Stimulated activated CD8-positive, alpha-beta memory T cell treated with anti-CD3 and anti-CD28 coated beads, Interleukin-4, amount 100 ng/mL, for 1 hour (primary cell): ENCODE data around the gene CHFR.
"Not testable (repeated sequence)": the region's sequence is repeated elsewhere in the genome, so short reads cannot be mapped to it uniquely, and the experiment has no call there.

Experiments
- DNase-seq, 2 donors: peaks; one replicate each; pipeline ENCODE4 v3.0.0-alpha.2; 2020; ENCODE audit warnings: low read depth in 2 of 2, low spot score in 1 of 2

CHFR gene

GRCh38 chr12:132881818-132882217 lies 5.6 kb downstream of the CHFR start:
- DNase-seq: no peak

GRCh38 chr12:132874620-132875019 lies 12.8 kb downstream of the CHFR start:
- DNase-seq: not testable (repeated sequence)

DNA sequence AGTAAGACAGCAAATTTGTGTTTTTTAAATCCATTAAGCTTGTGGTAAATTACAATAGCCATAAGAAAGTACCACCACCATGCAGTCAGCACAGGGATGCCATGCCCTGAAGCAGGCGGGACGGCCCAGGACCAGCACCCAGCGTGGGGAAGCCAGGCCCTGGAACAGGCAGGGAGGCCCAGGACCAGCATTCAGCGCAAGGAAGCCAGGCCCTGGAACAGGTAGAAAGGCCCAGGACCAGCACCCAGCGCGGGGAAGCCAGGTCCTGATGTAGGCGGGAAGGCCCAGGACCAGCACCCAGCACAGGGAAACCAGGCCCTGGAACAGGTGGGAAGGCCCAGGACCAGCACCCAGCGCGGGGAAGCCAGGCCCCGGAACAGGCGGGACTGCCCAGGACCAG lies 13.2 kb downstream of the CHFR start:
- DNase-seq: no peak

DNA sequence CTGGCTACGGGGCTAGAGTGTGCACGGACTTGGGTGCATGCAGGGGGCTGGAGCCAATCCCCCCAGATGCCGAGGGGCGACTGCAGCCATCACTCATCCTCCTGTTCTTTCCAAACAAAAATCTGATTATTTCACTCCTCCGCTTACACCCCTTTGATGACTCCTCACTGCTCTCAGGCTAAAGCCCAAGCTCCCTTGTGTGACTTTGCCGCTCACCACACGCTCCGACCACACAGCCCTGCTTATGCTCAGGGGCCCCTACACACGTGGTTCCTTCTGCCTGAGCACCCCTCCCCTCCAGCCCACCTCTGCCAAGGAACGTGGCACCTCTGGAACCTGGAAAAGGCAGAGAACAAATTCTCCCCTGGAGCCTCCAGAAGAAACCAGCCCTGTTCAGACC lies 13.7 kb downstream of the CHFR start:
- DNase-seq: no peak

GRCh38 chr12:132872975-132873421 lies 14.4 kb downstream of the CHFR start:
- no peak for DNase-seq

GRCh38 chr12:132872073-132872855 lies 15.1 kb downstream of the CHFR start:
- no peak for DNase-seq

DNA sequence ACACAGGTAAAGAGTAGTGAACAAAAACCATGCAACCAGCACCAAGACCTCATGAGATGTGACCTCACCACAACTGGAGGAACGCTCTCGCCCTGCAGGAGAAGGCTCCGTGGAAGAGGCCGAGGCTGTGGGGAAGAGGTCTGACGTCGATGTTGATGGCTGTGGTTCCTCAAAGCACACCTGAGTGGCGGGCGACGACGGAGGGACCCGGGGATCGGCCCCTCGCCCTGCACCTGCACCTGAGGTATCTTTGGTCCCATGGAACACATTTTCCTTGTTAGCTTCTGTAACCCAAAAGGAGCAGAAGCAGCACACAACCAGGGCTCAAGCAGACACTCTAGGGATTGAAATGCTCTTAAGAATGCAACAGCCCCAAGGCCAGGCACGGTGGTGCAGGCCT lies 17.9 kb downstream of the CHFR start:
- no peak for DNase-seq

- DNase-seq: no peak
Measured at GRCh38 chr12:132866251-132866828, 21.1 kb downstream of the CHFR start.

DNA sequence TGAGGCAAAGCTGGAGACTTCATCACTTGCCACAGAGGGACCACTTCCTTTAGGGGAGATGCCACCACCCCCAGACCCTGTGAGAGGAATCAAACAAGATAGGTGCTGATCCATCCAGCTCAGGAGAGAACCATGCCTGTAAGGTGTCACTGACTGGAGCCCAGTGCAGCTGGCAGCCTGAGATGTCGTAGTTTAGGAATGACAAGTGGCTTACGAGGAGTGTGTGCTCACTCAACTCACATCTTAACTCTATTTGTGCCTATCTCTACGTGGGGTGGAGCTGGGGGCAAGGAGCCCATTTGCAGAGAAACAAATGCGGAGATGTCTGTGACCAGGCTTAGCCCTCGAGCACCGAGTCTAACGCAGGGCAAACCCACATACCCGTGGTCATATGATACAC lies 25.8 kb downstream of the CHFR start:
- no peak for DNase-seq

DNA sequence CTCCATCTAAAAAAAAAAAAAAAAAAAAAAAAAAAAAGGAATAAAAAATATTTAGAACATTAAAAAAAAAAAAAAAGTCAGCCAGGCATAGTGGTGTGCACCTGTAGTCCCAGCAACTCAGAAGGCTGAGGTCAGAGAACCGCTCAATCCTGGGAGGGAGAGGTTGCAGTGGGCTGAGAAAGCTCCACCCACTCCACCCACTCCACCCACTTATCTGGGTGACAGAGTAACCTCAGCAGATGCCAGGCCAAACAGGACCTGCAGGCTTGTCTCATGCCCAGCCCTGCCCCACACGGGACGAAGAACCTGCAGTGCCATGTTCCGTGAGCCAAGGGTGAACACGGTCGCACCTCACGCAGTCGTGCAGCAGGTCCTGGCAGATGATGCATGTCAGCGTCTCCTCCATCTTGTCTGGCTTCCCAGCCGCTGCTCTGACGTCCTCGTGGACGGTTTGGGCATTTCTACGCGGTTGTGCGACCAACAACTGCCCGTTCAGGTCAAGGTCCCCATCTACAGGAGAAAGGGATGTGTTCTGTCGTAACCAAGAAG lies 28.6 kb downstream of the CHFR start:
- no peak for DNase-seq

- not testable (repeated sequence) for DNase-seq
Measured at GRCh38 chr12:132857019-132857418, 30.4 kb downstream of the CHFR start.

DNA sequence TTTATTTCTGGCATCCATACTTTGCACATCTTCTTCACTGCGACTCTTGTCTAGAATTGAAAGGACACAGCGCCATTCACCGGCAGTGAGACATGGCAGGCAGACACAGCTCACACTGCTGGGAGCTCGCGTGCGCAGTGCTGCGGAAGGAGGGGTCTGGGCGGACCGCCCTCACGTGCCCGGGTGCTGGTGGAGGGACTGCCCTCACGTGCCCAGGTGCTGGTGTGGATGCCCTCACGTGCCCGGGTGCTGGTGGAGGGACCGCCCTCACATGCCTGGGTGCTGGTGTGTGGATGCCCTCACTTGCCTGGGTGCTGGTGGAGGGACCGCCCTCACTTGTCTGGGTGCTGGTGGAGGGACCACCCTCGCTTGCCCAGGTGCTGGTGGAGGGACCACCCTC lies 30.8 kb downstream of the CHFR start:
- no peak for DNase-seq

- not testable (repeated sequence) for DNase-seq
Measured at GRCh38 chr12:132855211-132855610, 32.2 kb downstream of the CHFR start.

DNA sequence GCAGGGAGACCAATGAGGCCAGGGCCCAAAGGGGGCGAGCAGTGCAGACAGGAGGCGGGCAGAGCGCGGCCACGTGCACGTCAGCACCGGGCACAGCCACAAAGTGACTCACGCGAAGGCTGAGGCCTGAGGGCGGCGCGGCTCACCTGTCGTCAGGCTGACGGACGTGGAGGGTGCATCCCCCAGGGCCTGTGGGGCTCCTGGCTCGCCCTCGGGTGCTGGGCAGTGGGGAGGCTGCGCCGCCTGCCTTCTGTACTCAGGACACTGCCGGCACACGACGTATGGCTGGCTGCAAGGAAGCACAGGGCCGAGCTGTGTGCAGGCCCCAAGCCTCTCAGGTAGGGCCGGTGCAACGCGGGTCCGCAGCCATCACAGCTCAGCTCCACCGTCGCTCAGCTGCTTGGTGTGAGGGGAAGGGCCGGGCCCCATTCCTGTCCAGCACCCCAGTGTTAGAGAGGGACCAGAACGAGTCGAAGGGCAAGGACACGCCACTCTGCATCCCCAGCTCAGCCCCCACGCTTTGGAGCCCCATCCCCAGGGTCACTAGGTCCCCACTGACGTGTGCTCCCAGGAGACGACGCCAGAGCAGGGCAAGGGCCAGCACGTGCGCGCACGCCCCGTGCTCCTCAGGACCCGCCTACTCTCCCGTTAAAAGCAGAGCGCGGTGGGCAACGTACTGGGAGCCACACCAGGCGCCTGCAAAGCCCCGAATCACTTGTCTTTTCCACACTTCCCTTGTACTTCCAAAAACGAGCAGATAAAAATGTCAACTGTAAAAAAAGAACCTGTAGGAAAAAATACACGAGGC lies 33.9 kb downstream of the CHFR start:
- no peak for DNase-seq

- no peak for DNase-seq
Measured at GRCh38 chr12:132852496-132852895, 34.9 kb downstream of the CHFR start.

DNA sequence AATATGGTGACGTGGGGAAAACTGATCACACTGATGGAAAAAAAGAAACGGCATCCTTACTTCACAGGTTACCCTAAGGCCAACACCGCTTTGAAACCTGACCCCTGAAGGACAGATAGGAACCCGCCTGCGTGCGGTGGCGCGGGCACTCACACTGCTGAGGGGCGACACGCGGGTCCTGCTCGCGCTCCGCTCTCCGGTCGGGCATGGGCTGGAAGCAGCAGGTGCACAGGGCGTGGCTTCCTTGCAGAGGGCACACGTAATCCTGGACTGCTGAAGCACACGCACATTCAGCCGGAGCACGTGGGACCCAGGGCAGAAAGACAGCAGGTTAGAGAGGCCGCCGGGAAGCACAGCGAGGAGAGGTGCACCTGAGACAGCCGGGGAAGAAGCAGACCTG lies 35.9 kb downstream of the CHFR start:
- no peak for DNase-seq

DNA sequence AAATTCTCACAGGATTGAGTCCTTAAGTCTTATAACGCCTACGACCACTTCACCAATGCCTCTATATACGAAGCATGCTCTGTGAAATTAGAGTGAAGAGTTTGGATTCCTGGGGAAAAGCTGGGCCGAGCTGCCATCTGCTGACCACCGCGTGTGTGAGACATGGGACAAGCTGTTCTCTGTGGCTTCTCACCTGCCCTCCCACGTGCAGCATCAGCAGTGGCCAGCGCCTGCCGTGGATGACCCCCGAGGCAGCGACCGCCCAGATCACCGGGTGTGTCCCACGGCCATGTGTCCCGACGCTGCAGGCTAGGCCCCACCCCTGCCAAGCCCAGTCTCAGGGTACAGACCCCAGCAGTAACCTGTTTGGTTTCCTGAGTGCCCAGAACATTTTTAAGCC lies 37.1 kb downstream of the CHFR start:
- DNase-seq: no peak

GRCh38 chr12:132848521-132848920 lies 38.9 kb downstream of the CHFR start:
- no peak for DNase-seq

GRCh38 chr12:132847363-132848356 lies 39.7 kb downstream of the CHFR start:
- DNase-seq: no peak

- not testable (repeated sequence) for DNase-seq
Measured at GRCh38 chr12:132844681-132845080, 42.7 kb downstream of the CHFR start.
